Medulla oblongata (tissue), 1 donor: ENCODE data around the gene STAB2.

Experiments used
- DNase-seq: peaks from one replicate; pipeline ENCODE4 v3.0.0-alpha.2; 2015; ENCODE audit errors: extremely low spot score

Gene STAB2

GRCh38 chr12:103690426-103690825 lies 103.4 kb downstream of the STAB2 start:
- DNase-seq = no peak

GRCh38 chr12:103691063-103691462 lies 104.0 kb downstream of the STAB2 start:
- no peak for DNase-seq

GRCh38 chr12:103696101-103696500 lies 109.0 kb downstream of the STAB2 start:
- no peak for DNase-seq

- no peak for DNase-seq
These were observed 111.1 kb downstream of the STAB2 start for GRCh38 chr12:103697971-103698751.

GRCh38 chr12:103698752-103699560 lies 111.9 kb downstream of the STAB2 start:
- DNase-seq = peak; percentile 8

GRCh38 chr12:103705098-103705497 lies 118.0 kb downstream of the STAB2 start:
- no peak for DNase-seq

GRCh38 chr12:103705927-103706326 lies 118.9 kb downstream of the STAB2 start:
- DNase-seq = no peak

GRCh38 chr12:103707446-103707845 lies 120.4 kb downstream of the STAB2 start:
- no peak for DNase-seq

- no peak for DNase-seq
These were observed 123.5 kb downstream of the STAB2 start for GRCh38 chr12:103710544-103710943.

GRCh38 chr12:103712216-103712615 lies 125.1 kb downstream of the STAB2 start:
- DNase-seq = no peak

- no peak for DNase-seq
These were observed 128.4 kb downstream of the STAB2 start for GRCh38 chr12:103715494-103715893.

GRCh38 chr12:103716517-103717196 lies 129.6 kb downstream of the STAB2 start:
- DNase-seq = no peak

- DNase-seq = no peak
These were observed 138.3 kb downstream of the STAB2 start for GRCh38 chr12:103725398-103725797.

- no peak for DNase-seq
These were observed 140.6 kb downstream of the STAB2 start for GRCh38 chr12:103727638-103728037.

GRCh38 chr12:103728323-103728722 lies 141.2 kb downstream of the STAB2 start:
- no peak for DNase-seq

- no peak for DNase-seq
These were observed 142.4 kb downstream of the STAB2 start for GRCh38 chr12:103729499-103729898.

- DNase-seq = no peak
These were observed 144.5 kb downstream of the STAB2 start for GRCh38 chr12:103731539-103731938.

- DNase-seq = no peak
These were observed 147.8 kb downstream of the STAB2 start for GRCh38 chr12:103734863-103735262.

GRCh38 chr12:103735291-103735690 lies 148.2 kb downstream of the STAB2 start:
- no peak for DNase-seq

- DNase-seq = no peak
These were observed 149.5 kb downstream of the STAB2 start for GRCh38 chr12:103736572-103736971.

- DNase-seq = no peak
These were observed 150.8 kb downstream of the STAB2 start for GRCh38 chr12:103737881-103738280.

GRCh38 chr12:103742349-103742932 lies 155.4 kb downstream of the STAB2 start:
- DNase-seq = peak; percentile 26
